DOHH2 (cell line): ENCODE results near the gene NENF.

Experiments used
- EZH2phosphoT487 ChIP-seq: fragments of 200-600 bp; sonication (generic); IDR thresholded peaks from 2 replicates; pipeline ENCODE4 v1.6.1; 2017; ENCODE audit warnings: borderline replicate concordance, mild to moderate bottlenecking, antibody characterized with exemption, low read length, moderate library complexity, mixed read lengths
- TF ChIP-seq, protein P1 (sequence below): fragments of 200-600 bp; sonication (generic); IDR thresholded peaks from one replicate; pipeline ENCODE4 v1.5.1; 2014; ENCODE audit warnings: antibody characterized with exemption, mild to moderate bottlenecking, low read depth, low read length; ENCODE audit not compliant: poor library complexity, severe bottlenecking

DNA sequence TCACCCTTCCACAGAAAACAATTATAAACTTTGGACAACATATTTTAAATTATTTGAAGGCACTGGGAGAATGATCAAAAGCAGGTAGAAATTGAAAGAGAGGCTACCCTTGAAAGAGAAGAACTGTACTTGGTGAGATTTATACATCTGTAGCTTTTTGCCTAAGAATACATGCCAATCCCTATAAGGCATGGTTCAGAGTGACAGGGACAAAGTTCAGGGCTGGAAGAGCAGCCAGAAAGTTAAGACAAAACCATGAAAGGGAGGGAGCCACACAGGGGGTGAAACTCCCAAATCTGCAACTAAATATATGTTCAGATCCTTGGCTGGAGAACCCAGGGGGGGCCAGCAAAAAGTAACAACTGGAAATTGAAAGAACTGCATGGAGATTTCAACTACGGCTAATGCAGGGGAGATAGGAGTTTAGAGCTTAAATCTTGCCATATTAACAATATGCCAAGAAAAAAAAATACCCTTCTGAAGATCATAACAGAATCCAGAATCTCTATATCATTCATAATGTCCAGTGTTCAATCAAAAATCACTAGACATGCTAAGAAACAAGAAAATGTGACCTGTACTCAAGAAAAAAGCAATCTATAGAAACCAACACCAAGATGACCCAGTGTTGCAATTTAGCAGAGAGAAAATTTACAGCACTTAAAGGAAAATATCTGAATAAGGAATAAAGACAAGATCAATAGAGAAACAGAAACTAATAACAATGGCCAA lies 43.6 kb upstream of the NENF start:
- TF ChIP-seq, protein P1, sequence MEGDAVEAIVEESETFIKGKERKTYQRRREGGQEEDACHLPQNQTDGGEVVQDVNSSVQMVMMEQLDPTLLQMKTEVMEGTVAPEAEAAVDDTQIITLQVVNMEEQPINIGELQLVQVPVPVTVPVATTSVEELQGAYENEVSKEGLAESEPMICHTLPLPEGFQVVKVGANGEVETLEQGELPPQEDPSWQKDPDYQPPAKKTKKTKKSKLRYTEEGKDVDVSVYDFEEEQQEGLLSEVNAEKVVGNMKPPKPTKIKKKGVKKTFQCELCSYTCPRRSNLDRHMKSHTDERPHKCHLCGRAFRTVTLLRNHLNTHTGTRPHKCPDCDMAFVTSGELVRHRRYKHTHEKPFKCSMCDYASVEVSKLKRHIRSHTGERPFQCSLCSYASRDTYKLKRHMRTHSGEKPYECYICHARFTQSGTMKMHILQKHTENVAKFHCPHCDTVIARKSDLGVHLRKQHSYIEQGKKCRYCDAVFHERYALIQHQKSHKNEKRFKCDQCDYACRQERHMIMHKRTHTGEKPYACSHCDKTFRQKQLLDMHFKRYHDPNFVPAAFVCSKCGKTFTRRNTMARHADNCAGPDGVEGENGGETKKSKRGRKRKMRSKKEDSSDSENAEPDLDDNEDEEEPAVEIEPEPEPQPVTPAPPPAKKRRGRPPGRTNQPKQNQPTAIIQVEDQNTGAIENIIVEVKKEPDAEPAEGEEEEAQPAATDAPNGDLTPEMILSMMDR: no peak
- no peak for TF ChIP-seq EZH2phosphoT487
